Motor neuron (in vitro differentiated cells): ENCODE results near the gene CCR5AS.
A peak's percentile ranks its signal among the peaks of the same experiment; 100 is the strongest.

Source experiments
- ATAC-seq, 8 experiments: fragments of 200-7000 bp; cut with Tn5 transposase; replicated peaks in 6 of 8; 2 replicates each; pipeline ENCODE4 v1.8.0; 2021; ENCODE audit warnings: mild to moderate bottlenecking in 8 of 8, moderate library complexity in 8 of 8
- H3K27ac ChIP-seq, 2 donors: fragments of 250-450 bp; sonication (Bioruptor Pico); 2 replicates each; pipeline ENCODE4 v1.9.0; 2021; ENCODE audit warnings: antibody characterized with exemption in 2 of 2, mild to moderate bottlenecking in 2 of 2, moderate library complexity in 1 of 2
- H3K4me1 ChIP-seq, 2 donors: fragments of 250-450 bp; sonication (Bioruptor Pico); replicated peaks in 1 of 2; 2 replicates each; pipeline ENCODE4 v1.6.1; 2021; ENCODE audit warnings: antibody characterized with exemption in 2 of 2, mild to moderate bottlenecking in 2 of 2, moderate library complexity in 1 of 2
- H3K4me3 ChIP-seq, 5 donors: fragments of 250-450 bp; sonication (Bioruptor Pico); 2 replicates each; pipeline ENCODE4 v1.9.0; 2021; ENCODE audit warnings: antibody characterized with exemption in 5 of 5, mild to moderate bottlenecking in 5 of 5, moderate library complexity in 4 of 5
- WGBS, 10 experiments: fragments of 450-650 bp; shearing (Covaris generic); methylation state at CpG; one replicate each; pipeline ENCODE4 v1.0.0; 2022; 5-methylcytosine and 5-hydroxymethylcytosine counted together
- in situ Hi-C, 9 experiments: fragments of 400-800 bp; cut with MboI; loops; one replicate each; pipeline ENCODE4 v1.15.0; 2021; ENCODE audit warnings: low sequenced_read_pairs in 9 of 9, low pct_unique_long_range_greater_than_20kb in 2 of 9; ENCODE audit not compliant: unreplicated experiment in 9 of 9

The CCR5AS gene

DNA sequence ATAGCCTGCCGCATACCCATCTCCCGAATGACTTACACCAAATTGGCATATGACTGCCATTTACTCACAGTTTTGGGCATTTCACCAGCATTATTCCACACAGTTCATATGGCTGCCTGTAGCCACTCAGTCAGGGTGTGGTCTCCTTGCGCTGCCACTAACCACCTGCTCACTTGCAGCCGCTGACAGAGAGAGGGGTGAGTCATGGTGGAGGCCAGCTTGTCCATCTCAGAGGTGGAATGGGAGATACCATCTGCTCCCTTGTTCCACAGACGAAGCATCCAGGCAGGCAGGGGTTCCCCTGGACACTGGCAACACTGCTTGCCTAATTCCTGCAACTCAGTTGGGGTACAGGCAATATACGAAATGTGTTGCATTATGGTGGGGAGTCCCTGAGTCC is 15.8 kb upstream of the CCR5AS start:
- in situ Hi-C loops = no loop called here
- WGBS, 10 experiments = 53 to 100% (median 83%) methylated on average over 1 to 4 of the region's 6 CpGs; no CpG with 5 or more reads in 4 of the 10 experiments
- peak; percentile 70 to 99 (median 80) for ATAC-seq
- no peak overlapping the region for H3K4me3 ChIP-seq
- H3K27ac ChIP-seq = no peak overlapping the region
- H3K4me1 ChIP-seq = no peaks in the 10 kb centered on the region

DNA sequence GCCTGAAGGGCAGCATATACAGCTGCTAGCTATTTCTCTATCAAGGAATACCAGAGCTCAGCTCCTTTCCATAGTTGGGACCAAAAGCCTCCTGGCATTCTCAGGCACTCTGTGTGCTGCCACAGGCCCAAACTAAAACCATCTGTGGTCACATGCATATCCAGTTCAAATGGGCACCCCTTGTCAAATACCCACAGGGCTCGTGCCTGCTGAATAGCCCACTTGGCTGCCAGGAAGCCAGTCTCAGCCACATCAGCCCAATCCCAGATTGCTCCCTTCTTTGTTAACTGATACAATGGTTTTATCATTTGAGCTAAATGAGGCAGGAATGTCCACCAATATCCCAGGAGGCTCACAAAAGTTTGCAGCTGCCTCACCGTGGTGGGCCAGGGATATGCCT is 14.1 kb upstream of the CCR5AS start:
- Histone ChIP-seq H3K27ac (no peak overlapping the region), H3K4me1 (peaks cover 0 to 5% of the 10 kb centered on the region in 2 donors), H3K4me3 (no peak overlapping the region)
- in situ Hi-C loops = no loop called here
- WGBS, 10 experiments = 0 to 80% (median 43%) methylated on average over 1 to 2 of the region's 2 CpGs; no CpG with 5 or more reads in 5 of the 10 experiments
- no peak for ATAC-seq

GRCh38 chr3:46419816-46420215 is 12.9 kb upstream of the CCR5AS start:
- in situ Hi-C loops = no loop called here
- ATAC-seq = no peak
- Histone ChIP-seq H3K4me1 (peaks cover 0 to 5% of the 10 kb centered on the region in 2 donors), H3K4me3 (no peak overlapping the region), H3K27ac (no peak overlapping the region)
- 90 to 100% (median 93%) methylated on average over 3 to 4 of the region's 4 CpGs; no CpG with 5 or more reads in 7 of the 10 experiments for WGBS, 10 experiments

GRCh38 chr3:46417841-46418611 is 11.2 kb upstream of the CCR5AS start:
- whole genome bisulfite sequencing, 10 experiments = 40 to 100% (median 92%) methylated on average over 1 to 5 of the region's 9 CpGs; no CpG with 5 or more reads in 1 of the 10 experiments
- Histone ChIP-seq H3K4me3 (no peak overlapping the region), H3K27ac (no peak overlapping the region), H3K4me1 (peaks cover 0 to 5% of the 10 kb centered on the region in 2 donors)
- ATAC-seq = peak in 1 of 8 experiments; percentile 49
- in situ Hi-C loops = no loop called here

DNA sequence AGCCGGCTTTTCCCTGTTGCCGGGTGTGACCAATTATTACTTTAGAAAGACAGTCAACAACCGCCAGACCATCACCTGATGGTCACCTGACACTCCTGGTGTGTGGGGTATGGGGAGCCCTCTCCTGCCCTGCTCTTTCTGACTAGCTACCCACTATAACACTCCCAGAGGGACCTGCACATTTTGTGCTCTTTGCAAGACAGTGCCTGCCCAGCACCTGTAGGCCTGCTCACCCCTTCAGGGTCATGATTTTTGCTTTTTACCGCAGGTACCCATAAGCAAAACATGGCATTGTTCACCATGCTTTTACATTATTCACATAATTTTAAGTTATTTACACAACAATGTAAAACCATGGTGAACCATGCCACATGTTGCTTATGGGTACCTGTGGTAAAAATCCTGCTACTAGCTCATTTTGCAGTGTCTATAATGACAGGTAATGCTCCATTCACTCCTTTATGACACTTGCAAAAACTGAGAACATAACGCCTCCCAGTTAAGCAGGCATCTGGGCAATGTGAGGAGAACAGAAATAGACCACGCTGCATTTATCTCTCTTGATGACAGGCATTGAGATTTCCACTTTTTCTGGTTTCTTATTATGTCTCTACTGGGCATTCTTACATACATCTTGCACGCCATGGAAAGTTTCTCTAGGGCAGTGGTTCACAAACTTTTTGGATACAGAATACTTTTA is 10.1 kb upstream of the CCR5AS start:
- ATAC-seq = no peak
- in situ Hi-C loops = no loop called here
- Histone ChIP-seq H3K4me1 (peaks cover 0 to 5% of the 10 kb centered on the region in 2 donors), H3K27ac (no peak overlapping the region), H3K4me3 (no peak overlapping the region)
- 40 to 100% (median 80%) methylated on average over 1 to 7 of the region's 7 CpGs; no CpG with 5 or more reads in 2 of the 10 experiments for WGBS, 10 experiments

GRCh38 chr3:46416125-46416810 is 9.4 kb upstream of the CCR5AS start:
- H3K27ac ChIP-seq = no peak overlapping the region
- WGBS, 10 experiments = 23 to 90% (median 55%) methylated on average over 1 to 8 of the region's 10 CpGs; no CpG with 5 or more reads in 1 of the 10 experiments
- in situ Hi-C loops = no loop called here
- peak in 6 of 8 experiments; percentile 24 to 47 (median 36) for ATAC-seq
- no peak overlapping the region for H3K4me3 ChIP-seq
- peaks cover 0 to 5% of the 10 kb centered on the region in 2 donors for H3K4me1 ChIP-seq

- no peak overlapping the region for H3K27ac ChIP-seq
- no peak overlapping the region for H3K4me3 ChIP-seq
- 41 to 100% (median 80%) methylated on average over 1 to 4 of the region's 4 CpGs; no CpG with 5 or more reads in 2 of the 10 experiments for WGBS, 10 experiments
- ATAC-seq = no peak
- H3K4me1 ChIP-seq = peaks cover 0 to 5% of the 10 kb centered on the region in 2 donors
- in situ Hi-C loops = no loop called here
Observed at GRCh38 chr3:46414739-46415138, 7.9 kb upstream of the CCR5AS start.

GRCh38 chr3:46413951-46414350 is 7.1 kb upstream of the CCR5AS start:
- no peak overlapping the region for H3K4me3 ChIP-seq
- ATAC-seq = no peak
- peaks cover 0 to 5% of the 10 kb centered on the region in 2 donors for H3K4me1 ChIP-seq
- WGBS, 10 experiments = 22 to 100% (median 71%) methylated on average over 1 to 5 of the region's 5 CpGs
- no peak overlapping the region for H3K27ac ChIP-seq
- in situ Hi-C loops = no loop called here

GRCh38 chr3:46412786-46413298 is 6.0 kb upstream of the CCR5AS start:
- 0 to 100% (median 72%) methylated on average over 1 to 3 of the region's 3 CpGs; no CpG with 5 or more reads in 1 of the 10 experiments for WGBS, 10 experiments
- in situ Hi-C loops = no loop called here
- H3K4me1 ChIP-seq = peaks cover 0 to 5% of the 10 kb centered on the region in 2 donors

DNA sequence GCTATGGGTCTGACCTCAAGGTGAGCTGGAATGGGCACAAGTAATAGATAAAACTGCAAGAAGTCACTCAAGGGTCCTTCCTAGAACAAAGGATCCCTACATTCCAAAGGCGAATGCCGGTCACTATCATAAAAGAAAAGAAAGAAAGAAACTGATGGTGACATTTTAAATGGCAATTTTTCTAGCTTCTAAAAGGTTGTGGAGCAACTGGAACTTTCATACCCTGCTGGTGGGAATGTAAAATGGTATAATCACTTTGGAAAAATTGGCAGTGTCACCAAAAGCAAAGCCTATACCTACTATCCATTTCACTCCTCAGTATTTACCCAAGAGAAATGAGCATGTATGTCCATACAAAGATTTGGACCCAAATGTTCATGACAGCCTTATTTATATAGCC is 4.4 kb upstream of the CCR5AS start:
- peaks cover 0 to 2% of the 10 kb centered on the region in 2 donors for H3K4me1 ChIP-seq
- WGBS, 10 experiments = 80 to 100% (median 89%) methylated on average over 1 to 2 of the region's 2 CpGs; no CpG with 5 or more reads in 2 of the 10 experiments
- H3K27ac ChIP-seq = no peak overlapping the region
- H3K4me3 ChIP-seq = no peak overlapping the region
- in situ Hi-C loops = no loop called here
- no peak for ATAC-seq

More at GRCh38 chr3:46412786-46413298, 6.0 kb upstream of the CCR5AS start:
- no peak for ATAC-seq
- H3K27ac ChIP-seq = no peak overlapping the region
- H3K4me3 ChIP-seq = no peak overlapping the region

DNA sequence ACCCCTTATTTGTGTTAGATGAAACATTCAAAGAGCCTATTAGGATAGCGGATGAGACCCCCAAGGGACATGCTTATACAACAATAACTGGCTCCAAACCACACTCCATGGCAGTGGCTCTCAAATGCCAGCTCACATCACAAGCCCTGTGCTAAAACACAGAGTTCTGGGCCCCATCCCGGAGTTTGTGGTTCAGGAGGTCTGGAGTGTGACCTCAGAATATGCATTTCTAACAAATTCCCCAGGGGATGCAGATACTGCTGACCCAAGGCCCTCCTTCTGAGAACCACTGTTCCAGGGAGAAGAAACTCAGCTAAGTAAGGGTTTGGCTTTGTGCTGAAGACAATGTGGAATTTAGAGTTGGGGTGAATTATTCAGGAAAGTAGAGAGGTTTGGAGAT is 3.8 kb upstream of the CCR5AS start:
- 42 to 93% (median 88%) methylated on average over 1 to 2 of the region's 2 CpGs; no CpG with 5 or more reads in 6 of the 10 experiments for WGBS, 10 experiments
- Histone ChIP-seq H3K4me3 (no peak overlapping the region), H3K27ac (no peak overlapping the region), H3K4me1 (no peaks in the 10 kb centered on the region)
- in situ Hi-C loops = no loop called here
- ATAC-seq = peak in 1 of 8 experiments; percentile 12

DNA sequence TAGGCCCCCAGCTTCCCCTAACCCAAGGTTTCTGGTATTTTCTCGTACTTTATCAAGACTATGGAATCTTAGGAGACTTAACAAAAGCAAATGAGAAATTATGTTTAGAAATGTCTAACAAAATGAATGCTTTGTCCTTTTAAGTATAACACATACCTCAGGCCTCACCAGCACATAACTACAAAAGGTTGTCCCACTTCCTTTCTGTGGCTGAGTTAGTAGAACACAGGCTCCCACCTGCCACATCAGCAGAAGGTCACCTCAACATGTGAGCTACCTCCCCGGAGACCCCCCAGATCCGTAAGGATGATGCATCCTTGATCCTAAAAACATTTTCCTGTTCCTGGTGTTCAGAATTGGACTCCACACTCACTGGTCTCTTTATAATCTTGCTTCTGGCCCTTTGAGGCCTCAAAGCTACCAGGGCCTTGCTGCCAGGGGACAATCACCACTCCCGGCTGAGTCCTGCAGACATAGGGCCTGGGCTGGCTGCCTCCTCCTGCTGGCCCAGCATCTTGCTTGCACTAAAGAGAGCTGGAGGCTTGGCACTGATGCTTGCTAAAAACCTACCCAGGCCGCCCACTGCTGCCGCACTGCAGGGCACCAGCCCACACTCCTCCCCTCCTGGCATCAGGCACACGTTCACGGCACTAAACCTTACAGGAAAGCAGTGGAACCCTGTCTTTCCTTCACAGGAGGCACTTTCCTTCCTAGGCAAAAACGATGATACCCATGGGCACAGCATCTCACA is 3.0 kb upstream of the CCR5AS start:
- no peaks in the 10 kb centered on the region for H3K4me1 ChIP-seq
- no peak overlapping the region for H3K27ac ChIP-seq
- no peak for ATAC-seq
- in situ Hi-C loops = no loop called here
- 40 to 100% (median 89%) methylated on average over 1 to 9 of the region's 9 CpGs; no CpG with 5 or more reads in 1 of the 10 experiments for whole genome bisulfite sequencing, 10 experiments
- no peak overlapping the region for H3K4me3 ChIP-seq
